SK-N-SH treated with all-trans-retinoic acid at 6 μM for 48 hours (cell line): ENCODE data around the gene ALDH16A1.

ENCODE experiments used
- ATAC-seq: fragments of 200-7000 bp; cut with Tn5 transposase; 3 replicates; pipeline ENCODE4 v1.9.1; 2020; ENCODE audit warnings: mild to moderate bottlenecking, moderate library complexity
- ARNTL ChIP-seq: fragments of 450-650 bp; formaldehyde crosslinking; IDR thresholded peaks from 2 replicates; pipeline ENCODE4 v1.5.0; 2020; ENCODE audit warnings: low read depth, mild to moderate bottlenecking, moderate library complexity, borderline replicate concordance
- BACH2 ChIP-seq: fragments of 250-450 bp; sonication (Bioruptor Pico); IDR thresholded peaks from 2 replicates; pipeline ENCODE4 v1.9.0; 2021; ENCODE audit warnings: mild to moderate bottlenecking, borderline replicate concordance
- CREB5 ChIP-seq: fragments of 250-450 bp; sonication (Bioruptor Pico); IDR thresholded peaks from 2 replicates; pipeline ENCODE4 v1.5.1; 2020; ENCODE audit warnings: low read depth, mild to moderate bottlenecking, moderate library complexity
- CSDC2 ChIP-seq: fragments of 250-450 bp; sonication (Bioruptor Pico); IDR thresholded peaks from 2 replicates; pipeline ENCODE4 v1.5.0; 2020; ENCODE audit warnings: mild to moderate bottlenecking, moderate library complexity
- CSRNP3 ChIP-seq: fragments of 250-450 bp; sonication (Bioruptor Pico); IDR thresholded peaks from 2 replicates; pipeline ENCODE4 v1.5.1; 2021; ENCODE audit warnings: mild to moderate bottlenecking, moderate library complexity
- ESRRG ChIP-seq: fragments of 250-450 bp; sonication (Bioruptor Pico); IDR thresholded peaks from 2 replicates; pipeline ENCODE4 v1.6.1; 2021; ENCODE audit warnings: mild to moderate bottlenecking
- GLIS3 ChIP-seq: fragments of 250-450 bp; sonication (Bioruptor Pico); IDR thresholded peaks from 2 replicates; pipeline ENCODE4 v1.5.0; 2020; ENCODE audit warnings: mild to moderate bottlenecking, moderate library complexity
- ISL1 ChIP-seq: fragments of 250-450 bp; sonication (Bioruptor Pico); IDR thresholded peaks from 2 replicates; pipeline ENCODE4 v2.1.2; 2022; ENCODE audit warnings: mild to moderate bottlenecking, moderate library complexity
- OSR1 ChIP-seq: fragments of 250-450 bp; sonication (Bioruptor Pico); IDR thresholded peaks from 2 replicates; pipeline ENCODE4 v1.8.0; 2022; ENCODE audit warnings: moderate library complexity, mild to moderate bottlenecking, inconsistent platforms
- PATZ1 ChIP-seq: fragments of 250-450 bp; sonication (Bioruptor Pico); IDR thresholded peaks from 2 replicates; pipeline ENCODE4 v1.8.0; 2020; ENCODE audit warnings: mild to moderate bottlenecking, moderate library complexity, borderline replicate concordance
- POU6F1 ChIP-seq: fragments of 250-450 bp; sonication (Bioruptor Pico); IDR thresholded peaks from 2 replicates; pipeline ENCODE4 v1.8.0; 2021; ENCODE audit warnings: low read depth, mild to moderate bottlenecking, moderate library complexity, borderline replicate concordance
- PPARA ChIP-seq: fragments of 250-450 bp; sonication (Bioruptor Pico); IDR thresholded peaks from 2 replicates; pipeline ENCODE4 v1.5.0; 2020; ENCODE audit warnings: mild to moderate bottlenecking, borderline replicate concordance
- RARB ChIP-seq: fragments of 250-450 bp; sonication (Bioruptor Pico); IDR thresholded peaks from 2 replicates; pipeline ENCODE4 v1.8.0; 2021; ENCODE audit warnings: mild to moderate bottlenecking, moderate library complexity
- SNAI2 ChIP-seq: fragments of 250-450 bp; sonication (Bioruptor Pico); IDR thresholded peaks from 2 replicates; pipeline ENCODE4 v1.5.0; 2020; ENCODE audit warnings: mild to moderate bottlenecking, moderate library complexity
- TCF4 ChIP-seq: fragments of 250-450 bp; sonication (Bioruptor Pico); IDR thresholded peaks from 2 replicates; pipeline ENCODE4 v1.8.0; 2021; ENCODE audit warnings: mild to moderate bottlenecking, moderate library complexity, borderline replicate concordance
- TOX ChIP-seq: fragments of 250-450 bp; sonication (Bioruptor Pico); IDR thresholded peaks from 2 replicates; pipeline ENCODE4 v1.8.0; 2021; ENCODE audit warnings: mild to moderate bottlenecking, moderate library complexity, borderline replicate concordance
- ZC3H10 ChIP-seq: fragments of 250-450 bp; sonication (Bioruptor Pico); IDR thresholded peaks from 2 replicates; pipeline ENCODE4 v1.5.1; 2021; ENCODE audit warnings: mild to moderate bottlenecking, moderate library complexity
- ZFP30 ChIP-seq: fragments of 450-650 bp; formaldehyde crosslinking; IDR thresholded peaks from 2 replicates; pipeline ENCODE4 v1.5.0; 2022; ENCODE audit warnings: mild to moderate bottlenecking, moderate library complexity
- ZNF565 ChIP-seq: fragments of 450-650 bp; formaldehyde crosslinking; conservative IDR thresholded peaks from 2 replicates; pipeline ENCODE4 v1.5.0; 2020; ENCODE audit warnings: low read depth, mild to moderate bottlenecking, moderate library complexity
- ZNF8 ChIP-seq: fragments of 450-650 bp; formaldehyde crosslinking; IDR thresholded peaks from 2 replicates; pipeline ENCODE4 v1.5.0; 2020; ENCODE audit warnings: mild to moderate bottlenecking, moderate library complexity

The ALDH16A1 gene

GRCh38 chr19:49407482-49408015 lies 45.5 kb upstream of the ALDH16A1 start:
- TF ChIP-seq OSR1: no peak
- TF ChIP-seq ZFP30 (CRISPR knock-in tag): no peak
- TF ChIP-seq ISL1 (CRISPR knock-in tag): no peak
- TF ChIP-seq ESRRG (CRISPR knock-in tag): no peak
- TF ChIP-seq ZNF565 (CRISPR knock-in tag): no peak
- TF ChIP-seq TCF4: no peak
- no peak for TF ChIP-seq BACH2 (CRISPR knock-in tag)
- no peak for TF ChIP-seq TOX (CRISPR knock-in tag)
- TF ChIP-seq CSDC2 (CRISPR knock-in tag): no peak
- TF ChIP-seq ZNF8 (CRISPR knock-in tag): no peak
- no peak for TF ChIP-seq GLIS3 (CRISPR knock-in tag)
- TF ChIP-seq PATZ1 (CRISPR knock-in tag): no peak
- no peak for TF ChIP-seq PPARA (CRISPR knock-in tag)
- no peak for TF ChIP-seq RARB
- no peak for TF ChIP-seq CREB5 (CRISPR knock-in tag)
- ATAC-seq: no peak

GRCh38 chr19:49408816-49409440 lies 44.1 kb upstream of the ALDH16A1 start:
- ATAC-seq: no peak
- TF ChIP-seq POU6F1 (CRISPR knock-in tag) (no peak), ISL1 (CRISPR knock-in tag) (no peak), ARNTL (no peak)

GRCh38 chr19:49409441-49410029 lies 43.5 kb upstream of the ALDH16A1 start:
- ATAC-seq: no peak
- TF ChIP-seq ZNF8 (CRISPR knock-in tag) (no peak), SNAI2 (no peak), TCF4 (no peak), POU6F1 (CRISPR knock-in tag) (no peak), ESRRG (CRISPR knock-in tag) (no peak), PPARA (CRISPR knock-in tag) (no peak), ZNF565 (CRISPR knock-in tag) (no peak), TOX (CRISPR knock-in tag) (no peak), OSR1 (no peak), ISL1 (CRISPR knock-in tag) (no peak), ZC3H10 (CRISPR knock-in tag) (no peak), CSRNP3 (no peak)
- TF ChIP-seq, all 23 proteins: peak for 0
